IPS DF 6.9 (cell line): ENCODE measurements around the gene DRC3.

Experiments
- DNase-seq: peaks from one replicate; pipeline ENCODE4 v3.0.0-alpha.2; 2013; ENCODE audit warnings: low read depth, low spot score
- H3K27ac ChIP-seq: one replicate; pipeline ENCODE4 v1.5.1; 2013; ENCODE audit warnings: low read length, control low read depth
- H3K27me3 ChIP-seq: 2 replicates; pipeline ENCODE4 v1.6.1; 2013; ENCODE audit warnings: mild to moderate bottlenecking, low read length; ENCODE audit not compliant: control insufficient read depth, insufficient read depth
- H3K36me3 ChIP-seq: 2 replicates; pipeline ENCODE4 v1.6.1; 2013; ENCODE audit warnings: low read length; ENCODE audit not compliant: control insufficient read depth, insufficient read depth
- H3K4me1 ChIP-seq: 2 replicates; pipeline ENCODE4 v1.6.1; 2013; ENCODE audit warnings: low read length; ENCODE audit not compliant: control insufficient read depth, insufficient read depth
- H3K4me3 ChIP-seq: 2 replicates; pipeline ENCODE4 v1.5.1; 2013; ENCODE audit warnings: mild to moderate bottlenecking, low read length
- H3K9me3 ChIP-seq: 2 replicates; pipeline ENCODE4 v1.6.1; 2013; ENCODE audit warnings: low read length, inconsistent platforms; ENCODE audit not compliant: control insufficient read depth, insufficient read depth
- WGBS: extraction: QIAGEN DNeasy Blood & Tissue Kit; methylation state at CpG from one replicate; pipeline ENCODE4 v1.1.7; 2013; ENCODE audit warnings: mixed read lengths, missing lambda C conversion rate; ENCODE audit not compliant: insufficient read length, insufficient coverage; 5-methylcytosine and 5-hydroxymethylcytosine counted together

DRC3 gene

GRCh38 chr17:17983376-17983775, 10.7 kb downstream of the DRC3 start:
- no peak for DNase-seq
- no peaks in the 10 kb centered on the region for H3K9me3 ChIP-seq
- no peak overlapping the region for H3K4me3 ChIP-seq
- no peaks in the 10 kb centered on the region for H3K36me3 ChIP-seq
- H3K4me1 ChIP-seq: no peaks in the 10 kb centered on the region
- no peak overlapping the region for H3K27ac ChIP-seq
- no peaks in the 10 kb centered on the region for H3K27me3 ChIP-seq
- no CpG with 5 or more reads among the region's 6 CpGs for WGBS

DNA sequence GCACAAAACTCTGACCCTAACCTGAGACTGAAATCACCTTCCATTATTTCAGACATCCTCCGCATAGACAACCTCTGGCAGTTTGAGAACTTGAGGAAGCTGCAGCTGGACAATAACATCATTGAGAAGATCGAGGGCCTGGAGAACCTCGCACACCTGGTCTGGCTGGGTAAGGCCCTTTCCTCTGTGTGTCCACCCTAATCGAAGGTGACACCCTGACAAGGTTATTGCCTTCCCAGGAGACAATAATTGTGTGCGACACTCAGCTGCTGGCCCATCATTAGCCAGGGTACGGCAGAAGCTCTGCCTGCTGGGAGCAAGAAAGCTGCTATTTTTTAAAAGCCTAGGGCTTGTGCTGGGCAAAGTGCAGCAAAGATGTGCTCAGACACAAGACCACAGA, 11.1 kb downstream of the DRC3 start:
- H3K27ac ChIP-seq: no peak overlapping the region
- WGBS: no CpG with 5 or more reads among the region's 6 CpGs
- no peak for DNase-seq
- no peaks in the 10 kb centered on the region for H3K9me3 ChIP-seq
- H3K36me3 ChIP-seq: no peaks in the 10 kb centered on the region
- H3K27me3 ChIP-seq: no peaks in the 10 kb centered on the region
- no peak overlapping the region for H3K4me3 ChIP-seq
- H3K4me1 ChIP-seq: no peaks in the 10 kb centered on the region

GRCh38 chr17:17985153-17985552, 12.5 kb downstream of the DRC3 start:
- Histone ChIP-seq H3K36me3 (no peaks in the 10 kb centered on the region), H3K27ac (no peak overlapping the region), H3K4me3 (no peak overlapping the region; the same call in 1 of the 2 replicates), H3K9me3 (no peaks in the 10 kb centered on the region), H3K4me1 (no peaks in the 10 kb centered on the region), H3K27me3 (no peaks in the 10 kb centered on the region)
- no peak for DNase-seq
- WGBS: no CpG with 5 or more reads among the region's 2 CpGs

DNA sequence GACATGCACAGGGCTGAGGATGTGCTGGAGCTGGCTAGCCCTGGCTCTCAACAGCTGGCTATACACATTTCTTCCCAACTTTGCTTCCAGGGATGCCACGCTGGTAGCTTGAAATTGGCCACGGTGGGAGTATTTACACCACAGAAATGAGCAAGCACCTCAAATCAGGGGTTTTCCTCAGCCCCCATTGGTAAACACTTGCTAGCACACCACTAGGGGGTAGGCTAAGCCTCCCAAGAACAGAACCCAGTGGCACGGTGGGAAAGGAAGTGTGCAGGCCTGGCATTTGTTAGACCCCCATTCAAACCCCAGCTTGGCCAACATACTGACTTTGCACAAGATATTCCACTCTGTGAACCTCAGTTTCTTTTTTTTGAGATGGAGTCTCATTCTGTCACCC, 12.9 kb downstream of the DRC3 start:
- Histone ChIP-seq H3K36me3 (no peaks in the 10 kb centered on the region), H3K4me3 (no peak overlapping the region; the same call in 1 of the 2 replicates), H3K4me1 (no peaks in the 10 kb centered on the region), H3K27me3 (no peaks in the 10 kb centered on the region), H3K9me3 (no peaks in the 10 kb centered on the region), H3K27ac (no peak overlapping the region)
- no CpG with 5 or more reads among the region's 3 CpGs for WGBS
- DNase-seq: no peak

- no CpG with 5 or more reads among the region's 7 CpGs for WGBS
- Histone ChIP-seq H3K36me3 (no peaks in the 10 kb centered on the region), H3K4me1 (no peaks in the 10 kb centered on the region), H3K27ac (no peak overlapping the region), H3K27me3 (no peaks in the 10 kb centered on the region), H3K4me3 (no peak overlapping the region), H3K9me3 (no peaks in the 10 kb centered on the region)
- DNase-seq: no peak
Observed at GRCh38 chr17:17987187-17987896, 14.7 kb downstream of the DRC3 start.

GRCh38 chr17:17987901-17988300, 15.2 kb downstream of the DRC3 start:
- H3K27me3 ChIP-seq: no peaks in the 10 kb centered on the region
- WGBS: no CpG with 5 or more reads among the region's 14 CpGs
- H3K36me3 ChIP-seq: no peaks in the 10 kb centered on the region
- H3K4me3 ChIP-seq: no peak overlapping the region
- H3K27ac ChIP-seq: no peak overlapping the region
- no peak for DNase-seq
- no peaks in the 10 kb centered on the region for H3K4me1 ChIP-seq
- no peaks in the 10 kb centered on the region for H3K9me3 ChIP-seq

GRCh38 chr17:17988427-17988945, 15.8 kb downstream of the DRC3 start:
- H3K27me3 ChIP-seq: no peaks in the 10 kb centered on the region
- no peak overlapping the region for H3K4me3 ChIP-seq
- no peak for DNase-seq
- H3K36me3 ChIP-seq: no peaks in the 10 kb centered on the region
- no peaks in the 10 kb centered on the region for H3K9me3 ChIP-seq
- WGBS: no CpG with 5 or more reads among the region's 7 CpGs
- no peak overlapping the region for H3K27ac ChIP-seq
- H3K4me1 ChIP-seq: no peaks in the 10 kb centered on the region

DNA sequence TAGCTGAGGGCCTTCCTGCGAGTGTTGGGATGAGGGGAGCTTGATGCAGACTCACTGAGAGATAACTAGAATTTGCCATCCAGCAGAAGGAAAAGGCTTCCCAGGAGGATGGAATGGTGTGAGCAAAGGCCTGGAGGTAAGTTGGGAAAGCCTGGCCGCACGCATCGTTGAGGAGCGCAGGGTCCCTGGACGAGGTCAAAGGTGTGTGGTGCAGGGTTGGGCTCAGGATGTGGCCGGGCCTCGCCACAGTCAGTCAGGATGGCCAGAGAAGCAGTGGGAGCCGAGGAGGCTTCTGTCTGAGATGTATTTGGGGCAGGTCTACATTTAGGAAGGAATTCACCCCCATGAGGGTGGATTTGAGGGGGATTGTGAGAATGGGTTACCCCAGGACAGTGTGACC, 16.4 kb downstream of the DRC3 start:
- Histone ChIP-seq H3K9me3 (no peaks in the 10 kb centered on the region), H3K27me3 (no peaks in the 10 kb centered on the region), H3K36me3 (no peaks in the 10 kb centered on the region), H3K27ac (no peak overlapping the region), H3K4me3 (no peak overlapping the region), H3K4me1 (peaks cover under 1% of the 10 kb centered on the region)
- WGBS: no CpG with 5 or more reads among the region's 9 CpGs
- no peak for DNase-seq

- H3K27me3 ChIP-seq: no peaks in the 10 kb centered on the region
- H3K4me1 ChIP-seq: peaks cover 2% of the 10 kb centered on the region
- H3K36me3 ChIP-seq: no peaks in the 10 kb centered on the region
- no CpG with 5 or more reads among the region's 10 CpGs for whole genome bisulfite sequencing
- H3K27ac ChIP-seq: no peak overlapping the region
- H3K4me3 ChIP-seq: no peak overlapping the region
- DNase-seq: no peak
- no peaks in the 10 kb centered on the region for H3K9me3 ChIP-seq
Observed at GRCh38 chr17:17989618-17990017, 17.0 kb downstream of the DRC3 start.

DNA sequence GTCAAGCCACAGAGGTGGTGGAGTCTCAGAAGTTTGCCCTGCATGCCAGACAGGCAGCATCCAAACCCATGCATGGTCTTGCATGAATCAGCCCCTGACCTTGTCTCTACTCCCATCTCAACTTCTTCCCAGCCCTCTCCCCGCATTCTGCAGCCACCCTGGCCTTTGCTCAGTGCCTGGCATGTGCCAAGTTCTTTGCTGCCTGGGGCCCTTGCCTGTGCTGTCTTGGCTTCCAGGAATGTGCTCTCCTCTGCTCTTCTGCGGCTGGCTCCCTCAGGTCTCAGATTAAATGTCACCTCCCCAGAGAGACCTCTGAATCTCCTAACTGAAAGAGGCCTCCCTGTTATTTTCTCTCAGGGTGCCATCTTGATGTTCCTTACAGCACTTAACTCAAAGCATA, 17.6 kb downstream of the DRC3 start:
- peaks cover 2% of the 10 kb centered on the region for H3K4me1 ChIP-seq
- no peaks in the 10 kb centered on the region for H3K9me3 ChIP-seq
- H3K36me3 ChIP-seq: no peaks in the 10 kb centered on the region
- no peak overlapping the region for H3K4me3 ChIP-seq
- no peak overlapping the region for H3K27ac ChIP-seq
- H3K27me3 ChIP-seq: no peaks in the 10 kb centered on the region
- no CpG with 5 or more reads among the region's 2 CpGs for WGBS
- DNase-seq: no peak

DNA sequence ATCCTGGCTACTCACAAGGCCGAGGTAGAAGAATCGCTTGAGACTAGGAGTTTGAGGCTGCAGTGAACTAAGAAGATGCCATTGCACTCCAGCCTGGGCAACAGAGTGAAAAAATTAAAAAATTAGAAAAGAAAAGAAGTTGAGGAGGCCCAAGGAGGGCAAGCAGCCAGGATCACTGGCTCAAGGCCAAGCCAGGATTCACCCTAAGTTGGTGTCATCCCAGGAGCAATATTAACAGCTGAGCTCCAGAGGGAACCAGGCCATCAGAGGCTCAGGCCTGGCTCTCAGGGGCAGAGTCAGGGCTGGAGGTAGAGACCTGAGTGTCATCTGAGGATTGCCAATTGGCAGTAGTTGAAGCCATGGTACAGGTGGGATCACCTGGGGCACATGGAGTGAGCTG, 20.7 kb downstream of the DRC3 start:
- no peak overlapping the region for H3K27ac ChIP-seq
- H3K9me3 ChIP-seq: no peaks in the 10 kb centered on the region
- no peaks in the 10 kb centered on the region for H3K36me3 ChIP-seq
- WGBS: no CpG with 5 or more reads among the region's 2 CpGs
- no peak overlapping the region for H3K4me3 ChIP-seq
- DNase-seq: no peak
- no peaks in the 10 kb centered on the region for H3K27me3 ChIP-seq
- H3K4me1 ChIP-seq: peaks cover 2% of the 10 kb centered on the region
